Right cardiac atrium (tissue), 5 donors: ENCODE data around the gene ISG20L2. TPM values are rescaled to one million over a fixed set of nuclear protein-coding genes. Genes with fewer than 3 reads are reported as not detected.

ENCODE experiments used
- ATAC-seq, 2 donors: fragments of 200-7000 bp; cut with Tn5 transposase; one replicate each; pipeline versions ENCODE4 v1.8.0 to v1.9.1; 2020; ENCODE audit warnings: moderate library complexity in 2 of 2, mild to moderate bottlenecking in 1 of 2
- DNase-seq, 3 donors: peaks; one replicate each; pipeline ENCODE4 v3.0.0-alpha.2; 2020
- H3K27ac ChIP-seq: one replicate; pipeline ENCODE4 v1.5.1; 2013; ENCODE audit warnings: mild to moderate bottlenecking, low read length, control low read depth, moderate library complexity
- H3K27me3 ChIP-seq: one replicate; pipeline ENCODE4 v1.6.1; 2013; ENCODE audit not compliant: control insufficient read depth, insufficient read depth
- H3K4me1 ChIP-seq: one replicate; pipeline ENCODE4 v1.6.1; 2013; ENCODE audit warnings: low read length; ENCODE audit not compliant: control insufficient read depth, insufficient read depth
- H3K4me3 ChIP-seq: one replicate; pipeline ENCODE4 v1.5.1; 2013; ENCODE audit warnings: low read length, control low read depth
- H3K9me3 ChIP-seq: one replicate; pipeline ENCODE4 v1.6.1; 2013; ENCODE audit warnings: low read length; ENCODE audit not compliant: control insufficient read depth
- WGBS: extraction: QIAGEN DNeasy Blood & Tissue Kit; methylation state at CpG from one replicate; pipeline ENCODE4 v1.1.7; 2013; 5-methylcytosine and 5-hydroxymethylcytosine counted together
- intact Hi-C, 4 donors: fragments of 100-400 bp; cut with DNase I; formaldehyde crosslinking; loops; one replicate each; pipeline versions ENCODE4 v1.11.0 to v1.14.0; 2022 to 2023
- polyA plus RNA-seq: library from polyadenylated mRNA; stranded (reverse); fragments of 200-250 nt; gene quantifications from one replicate; pipeline ENCODE4 v1.2.3, GENCODE V29; 2013
- total RNA-seq, 4 donors: library from RNA; stranded (reverse); fragmentation: NEBNext Ultra II Directional; extraction: Animal tissue kit (Norgen Biotek cat#: 25700); gene quantifications; one replicate each; pipeline ENCODE4 v1.2.1, GENCODE V29; 2021
- donor health status: healthy with polysubstance abuse.
- donor health status: DM: no; HTN: yes; CAD: no.
- donor health status: DM: no; HTN: no; CAD: no.
- donor health status: DM: no; HTN: yes; CAD: no; lungs with severe emphysema.
- donor health status: DM: yes; HTN: yes; CAD: no.

ISG20L2 gene
- total and polyA plus RNA-seq, 5 donors = 9.2 to 23.0 (median 13.1) TPM

DNA sequence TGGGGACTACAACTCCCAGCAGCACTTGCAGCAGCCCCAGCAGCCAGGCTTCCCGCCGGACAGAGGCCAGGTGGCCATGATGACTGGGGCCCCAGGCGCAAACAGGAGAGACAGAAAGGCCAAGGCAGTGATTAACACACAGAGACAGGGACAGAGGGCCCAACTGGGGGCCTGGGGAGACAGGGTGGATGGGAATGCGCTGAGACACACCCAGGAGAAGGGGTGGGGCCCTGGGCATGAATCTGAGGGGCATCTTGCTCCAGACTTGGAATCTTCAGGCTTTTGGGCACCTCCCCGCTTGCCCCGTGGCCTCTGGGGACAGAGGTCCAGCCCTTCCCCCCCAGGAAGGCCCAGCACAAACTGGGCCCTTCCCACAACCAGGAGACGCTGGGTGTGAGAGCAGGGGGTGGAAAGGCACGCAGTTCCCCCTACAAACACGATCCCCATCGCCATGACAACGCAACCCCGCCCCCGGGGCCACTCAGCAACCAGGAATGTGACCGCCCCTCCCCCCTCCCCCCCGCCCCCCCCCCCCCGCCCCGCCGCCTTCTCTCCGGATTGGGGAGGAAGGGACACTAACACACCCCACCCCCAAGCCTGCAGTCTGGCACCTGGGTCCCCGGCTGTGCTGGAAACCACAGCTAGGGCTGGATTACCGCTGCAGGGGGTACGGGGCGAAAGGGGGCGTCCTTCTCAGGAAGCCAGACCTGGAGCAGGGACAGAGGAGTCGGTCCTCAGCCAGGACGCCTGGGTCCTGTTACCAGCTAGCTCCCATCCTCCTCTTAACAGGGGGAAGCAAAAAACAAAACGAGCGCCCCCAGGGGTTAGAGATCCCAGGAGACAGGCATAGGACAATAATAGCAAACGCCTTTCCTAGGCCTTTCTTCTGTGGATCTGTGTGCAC, 18.4 kb upstream of the ISG20L2 start:
- no peaks in the 10 kb centered on the region for H3K27me3 ChIP-seq
- H3K9me3 ChIP-seq = no peaks in the 10 kb centered on the region
- peak overlapping the region; percentile 89 for H3K4me3 ChIP-seq
- peak; percentile 70 to 72 for ATAC-seq
- H3K27ac ChIP-seq = peak overlapping the region; percentile 100
- intact Hi-C loops = no loop called here
- 2% methylated on average over 24 of the region's 29 CpGs for WGBS
- H3K4me1 ChIP-seq = peaks cover 23% of the 10 kb centered on the region
- peak; percentile 98 for DNase-seq

DNA sequence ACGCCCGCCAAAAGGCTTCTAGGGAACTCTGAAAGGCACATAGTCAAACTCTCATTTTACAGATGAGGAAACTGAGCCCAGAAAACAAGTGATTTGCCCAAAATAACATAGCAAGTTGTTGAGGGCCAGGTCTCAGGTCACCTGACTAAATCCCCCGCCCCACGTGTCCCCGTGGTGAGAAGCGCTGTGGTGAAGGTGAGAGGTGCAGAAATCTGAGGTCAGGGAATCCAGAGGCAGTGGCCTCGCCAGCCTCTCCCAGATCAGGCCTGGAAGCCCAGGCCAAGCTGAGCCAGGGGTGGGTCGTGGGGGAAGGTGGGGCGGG, 17.8 kb upstream of the ISG20L2 start:
- peaks cover 23% of the 10 kb centered on the region for H3K4me1 ChIP-seq
- peak overlapping the region; percentile 85 for H3K27ac ChIP-seq
- no peaks in the 10 kb centered on the region for H3K9me3 ChIP-seq
- DNase-seq = no peak
- peak overlapping the region; percentile 37 for H3K4me3 ChIP-seq
- no peaks in the 10 kb centered on the region for H3K27me3 ChIP-seq
- 52% methylated on average over 9 of the region's 9 CpGs for WGBS
- intact Hi-C loops = no loop called here
- ATAC-seq = no peak

GRCh38 chr1:156745881-156746280, 17.3 kb upstream of the ISG20L2 start:
- Histone ChIP-seq H3K4me3 (no peak overlapping the region), H3K27me3 (no peaks in the 10 kb centered on the region), H3K9me3 (no peaks in the 10 kb centered on the region), H3K4me1 (peaks cover 23% of the 10 kb centered on the region), H3K27ac (peak overlapping the region; percentile 85)
- ATAC-seq = no peak
- DNase-seq = no peak
- intact Hi-C loops = no loop called here
- 59% methylated on average over 3 of the region's 3 CpGs for WGBS

GRCh38 chr1:156744786-156745419, 16.3 kb upstream of the ISG20L2 start:
- Histone ChIP-seq H3K27me3 (no peaks in the 10 kb centered on the region), H3K4me3 (no peak overlapping the region), H3K4me1 (peaks cover 23% of the 10 kb centered on the region), H3K27ac (no peak overlapping the region), H3K9me3 (no peaks in the 10 kb centered on the region)
- WGBS = 76% methylated on average over 14 of the region's 14 CpGs
- no peak for ATAC-seq
- intact Hi-C loops = no loop called here
- no peak for DNase-seq

DNA sequence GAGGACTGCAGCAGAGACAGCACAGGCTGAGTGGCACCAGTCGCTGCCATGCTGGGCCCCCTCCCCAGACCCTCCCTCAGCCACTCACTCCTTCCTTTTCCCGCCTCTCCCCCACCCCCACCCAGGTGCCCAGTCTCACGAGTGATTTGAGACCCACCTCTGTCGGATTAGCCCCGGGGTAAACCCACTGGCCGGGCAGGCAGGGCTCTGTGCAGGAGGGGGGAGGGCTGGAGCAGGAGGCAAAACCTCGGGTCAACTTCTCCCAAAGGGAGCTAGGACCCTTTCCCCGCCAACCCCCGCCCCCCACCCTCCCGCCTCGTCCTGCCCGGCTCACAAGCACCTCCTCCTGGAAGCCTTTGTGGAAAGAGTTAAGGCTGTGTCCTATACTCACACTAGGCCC, 15.8 kb upstream of the ISG20L2 start:
- intact Hi-C loops = no loop called here
- H3K4me1 ChIP-seq = peaks cover 20% of the 10 kb centered on the region
- ATAC-seq = no peak

DNA sequence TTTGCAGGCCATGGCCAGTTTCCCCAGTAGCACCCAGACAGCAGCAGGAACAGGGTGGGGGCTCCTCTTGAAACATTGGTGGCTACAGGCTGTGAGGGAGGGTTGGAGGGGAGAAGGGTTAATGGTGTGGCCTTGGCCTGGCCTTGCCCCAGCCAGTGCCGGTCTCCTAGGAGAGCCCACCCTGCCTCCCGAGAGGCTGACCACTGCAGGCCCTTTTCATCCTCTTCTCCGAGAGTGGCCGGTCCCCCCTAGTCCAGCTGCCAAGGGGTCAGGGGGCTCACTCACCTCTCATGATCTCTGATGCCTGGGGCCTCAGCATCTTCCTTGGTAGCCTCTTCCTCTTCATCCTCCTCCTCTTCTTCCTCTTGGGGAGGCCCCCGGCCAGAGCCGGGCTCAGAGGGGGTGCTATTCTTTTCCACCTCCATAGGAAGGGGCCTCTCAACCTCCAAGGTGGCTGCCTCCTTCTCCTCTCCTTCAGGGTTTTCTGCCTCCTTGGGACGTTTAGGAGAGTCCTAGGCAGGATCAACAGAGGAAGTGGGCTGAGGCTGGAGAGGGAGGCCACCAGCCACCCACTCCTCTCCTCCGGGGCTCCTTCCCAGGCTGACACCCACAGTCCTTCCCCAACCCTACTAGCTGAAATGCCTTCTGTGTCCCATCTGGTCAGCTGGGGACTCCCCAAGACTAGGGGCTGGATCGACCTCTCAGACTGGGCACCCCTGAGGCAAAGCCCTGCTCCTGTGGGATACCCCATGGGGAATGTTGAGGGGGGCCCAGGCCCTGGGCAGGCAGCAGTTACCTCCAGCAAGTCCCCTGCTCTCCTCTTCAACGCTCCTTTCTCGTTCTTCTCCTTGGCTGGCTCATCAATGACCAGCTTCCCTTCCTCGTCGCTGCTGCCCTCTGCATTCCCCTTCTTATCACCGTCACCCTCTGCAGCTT, 15.1 kb upstream of the ISG20L2 start:
- peak overlapping the region; percentile 25 for H3K27ac ChIP-seq
- ATAC-seq (no peak), DNase-seq (no peak)

More for the DNA sequence above, 15.8 kb upstream of the ISG20L2 start:
- no peak for DNase-seq
- H3K4me3 ChIP-seq = no peak overlapping the region
- H3K9me3 ChIP-seq = no peaks in the 10 kb centered on the region
- no peaks in the 10 kb centered on the region for H3K27me3 ChIP-seq
- H3K27ac ChIP-seq = no peak overlapping the region
- WGBS = 69% methylated on average over 12 of the region's 12 CpGs

DNA sequence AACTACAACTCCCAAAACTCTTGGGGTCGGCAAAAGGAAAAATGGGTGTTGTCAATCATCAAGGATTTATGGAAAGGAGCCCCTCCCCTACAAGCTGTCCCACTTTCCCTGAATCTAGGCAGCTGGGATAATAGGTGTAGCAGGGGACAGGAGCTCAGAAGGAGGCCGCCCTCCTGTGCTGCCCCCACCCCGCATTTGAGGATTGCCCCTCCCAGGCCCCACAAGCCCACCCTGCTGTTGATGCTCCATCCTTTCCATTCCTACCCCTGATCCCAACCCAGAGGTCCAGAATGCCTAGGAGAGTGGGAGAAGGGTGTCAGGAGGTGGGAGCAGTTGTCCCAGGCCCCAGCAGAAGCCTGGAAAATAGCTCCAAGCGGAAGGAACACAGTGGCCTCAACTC, 14.2 kb upstream of the ISG20L2 start:
- 95% methylated on average over 4 of the region's 4 CpGs for WGBS
- H3K27me3 ChIP-seq = no peaks in the 10 kb centered on the region
- no peaks in the 10 kb centered on the region for H3K9me3 ChIP-seq
- H3K27ac ChIP-seq = no peak overlapping the region
- no peak overlapping the region for H3K4me3 ChIP-seq
- ATAC-seq = no peak
- peak in 1 of 3 donors; percentile 13 for DNase-seq
- H3K4me1 ChIP-seq = peaks cover 10% of the 10 kb centered on the region
- intact Hi-C loops = no loop called here

More for the DNA sequence above, 15.1 kb upstream of the ISG20L2 start:
- WGBS = 80% methylated on average over 14 of the region's 14 CpGs
- peaks cover 16% of the 10 kb centered on the region for H3K4me1 ChIP-seq
- no peak overlapping the region for H3K4me3 ChIP-seq
- H3K27me3 ChIP-seq = no peaks in the 10 kb centered on the region
- intact Hi-C loops = no loop called here
- no peaks in the 10 kb centered on the region for H3K9me3 ChIP-seq

DNA sequence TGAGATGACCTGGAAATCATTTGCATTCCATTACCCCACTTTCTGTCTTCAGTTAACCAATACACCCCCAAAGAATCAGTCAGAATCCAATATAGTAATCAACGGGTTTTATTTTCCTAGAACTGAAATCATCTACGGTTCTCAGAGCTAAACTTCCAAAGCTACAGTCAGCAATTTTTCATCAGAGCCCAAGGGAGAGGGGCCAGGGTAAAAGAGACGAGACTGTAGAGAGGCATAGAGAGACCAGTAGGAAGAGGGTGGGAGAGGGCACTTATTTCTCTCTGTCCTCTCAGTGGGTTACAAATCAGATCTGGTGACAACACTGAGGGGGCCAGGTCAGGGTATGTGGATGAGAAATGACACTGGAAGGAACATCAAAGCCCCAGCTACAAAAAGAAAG, 13.5 kb upstream of the ISG20L2 start:
- ATAC-seq (no peak), DNase-seq (peak in 1 of 3 donors; percentile 14)
- no peaks in the 10 kb centered on the region for H3K9me3 ChIP-seq
- H3K4me3 ChIP-seq = no peak overlapping the region
- WGBS = 81% methylated on average over 3 of the region's 3 CpGs
- H3K27ac ChIP-seq = peak overlapping the region; percentile 25
- no peaks in the 10 kb centered on the region for H3K27me3 ChIP-seq
- intact Hi-C loops = no loop called here
- H3K4me1 ChIP-seq = peaks cover 6% of the 10 kb centered on the region

DNA sequence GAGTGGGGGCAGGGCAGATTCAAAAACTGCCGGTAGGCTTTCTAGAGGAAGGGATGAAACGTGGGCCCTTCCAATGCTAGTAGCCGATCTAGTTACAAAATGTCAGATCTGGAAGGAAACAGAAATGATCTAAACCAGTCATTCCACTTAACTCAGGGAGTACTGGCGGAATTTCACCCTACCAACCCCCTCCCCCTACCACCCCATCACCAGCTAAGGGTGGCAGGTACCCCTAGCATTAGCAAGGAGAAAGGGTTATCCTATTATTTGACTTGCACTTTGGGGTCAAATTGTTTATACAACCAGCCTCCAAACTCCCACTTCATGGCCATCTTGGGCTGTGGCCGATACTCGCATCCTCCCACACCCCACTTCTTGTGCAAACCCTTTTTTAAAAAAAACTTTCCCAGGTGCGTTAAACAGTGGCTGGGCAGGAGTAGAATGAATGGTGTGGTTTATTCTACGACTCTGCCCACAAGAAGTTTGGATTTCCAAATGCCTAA, 13.0 kb upstream of the ISG20L2 start:
- DNase-seq (no peak), ATAC-seq (peak in 1 of 2 donors; percentile 1)
- WGBS = 54% methylated on average over 8 of the region's 8 CpGs
- intact Hi-C loops = no loop called here
- H3K4me3 ChIP-seq = peak overlapping the region; percentile 8
- H3K4me1 ChIP-seq = peaks cover 6% of the 10 kb centered on the region
- peak overlapping the region; percentile 71 for H3K27ac ChIP-seq
- H3K9me3 ChIP-seq = no peaks in the 10 kb centered on the region
- no peaks in the 10 kb centered on the region for H3K27me3 ChIP-seq

GRCh38 chr1:156740741-156741480, 12.3 kb upstream of the ISG20L2 start, which contains the start of gene MRPL24:
Gene MRPL24, minus strand, starts transcription at chr1:156741088. Its CDS starts 2,384 bp downstream, at chr1:156738704.
- intact Hi-C loops = no loop called here
- peak within 1 kb of the TSS; percentile 71 for H3K27ac ChIP-seq
- no peaks in the 10 kb centered on the region for H3K9me3 ChIP-seq
- DNase-seq (peak; percentile 96 to 99 (median 98)), ATAC-seq (peak; percentile 94 to 95)
- under 1% methylated on average over 38 of the region's 38 CpGs for WGBS
- H3K4me1 ChIP-seq = peaks cover 3% of the 10 kb centered on the region
- no peaks in the 10 kb centered on the region for H3K27me3 ChIP-seq
- H3K4me3 ChIP-seq = peak within 1 kb of the TSS; percentile 52
